Gastroesophageal sphincter (tissue), 3 donors: ENCODE data around the gene COLEC12.

Experiments used
- CTCF ChIP-seq, 4 experiments: fragments of 200-600 bp in 2 of 4; fragments of 450-650 bp in 2 of 4; sonication (generic) in 1 of 4; IDR thresholded peaks; one replicate each; pipeline ENCODE4 v1.5.1; 2017 to 2019; ENCODE audit warnings: antibody characterized with exemption in 4 of 4, mild to moderate bottlenecking in 2 of 4, moderate library complexity in 2 of 4
- POLR2A ChIP-seq, 2 donors: fragments of 450-650 bp; IDR thresholded peaks; one replicate each; pipeline ENCODE4 v1.6.1; 2017; ENCODE audit warnings: antibody characterized with exemption in 2 of 2, mild to moderate bottlenecking in 2 of 2, moderate library complexity in 1 of 2
- POLR2AphosphoS5 ChIP-seq: sonication (generic); formaldehyde crosslinking; IDR thresholded peaks from one replicate; pipeline ENCODE4 v1.6.1; 2017; ENCODE audit warnings: antibody characterized with exemption

- TF ChIP-seq CTCF (IDR thresholded peaks at IDR 0.05) (no peak), POLR2AphosphoS5 (no peak), POLR2A (IDR thresholded peaks at IDR 0.05) (no peak)
These were observed 182.9 kb downstream of the COLEC12 start for GRCh38 chr18:317618-318017.
